IMR-90 (cell line): ENCODE results near the gene SURF2. TPM values are rescaled to one million over a fixed set of nuclear protein-coding genes. Genes with fewer than 3 reads are reported as not detected.

Experiments used
- ATAC-seq: fragments of 200-7000 bp; cut with Tn5 transposase; 2 replicates; pipeline ENCODE4 v1.9.1; 2020; ENCODE audit warnings: low read depth, mild to moderate bottlenecking, moderate library complexity
- BruUV-seq: library from RNA; stranded (reverse); fragments of 400-500 nt; replicated peaks from 2 replicates; lab custom pipeline; 2021; lab: Mats Ljungman, UMichigan
- CTCF ChIA-PET: fragments of 300-600 bp; formaldehyde crosslinking; extraction: SDS; loops from one replicate; lab custom pipeline; 2021; ENCODE audit warnings: antibody characterized with exemption; lab: Yijun Ruan, JAX
- POLR2A ChIA-PET: fragments of 300-600 bp; sonication (Branson Sonifier 250); formaldehyde crosslinking; loops from one replicate; lab custom pipeline; 2022; ENCODE audit warnings: antibody characterized with exemption; ENCODE audit not compliant: unreplicated experiment; lab: Charles Lee
- DNase-seq: peaks from one replicate; pipeline ENCODE4 v3.0.0; 2013
- H2AFZ ChIP-seq: replicated peaks from 2 replicates; pipeline ENCODE3; 2013; ENCODE audit warnings: low read length, mild to moderate bottlenecking; ENCODE audit not compliant: poor library complexity
- H2AK5ac ChIP-seq: 2 replicates; pipeline ENCODE4 v1.6.1; 2013; ENCODE audit warnings: low read depth, low read length, inconsistent platforms
- H2AK9ac ChIP-seq: replicated peaks from 2 replicates; pipeline ENCODE3; 2013; ENCODE audit warnings: mild to moderate bottlenecking, low read depth, low read length, moderate library complexity; ENCODE audit not compliant: poor library complexity
- H2BK120ac ChIP-seq: 2 replicates; pipeline ENCODE4 v1.6.1; 2013; ENCODE audit warnings: low read depth, low read length, inconsistent platforms
- H2BK15ac ChIP-seq: 3 replicates; pipeline ENCODE4 v1.6.1; 2013; ENCODE audit warnings: low read depth, low read length, inconsistent platforms
- H2BK20ac ChIP-seq: 2 replicates; pipeline ENCODE4 v1.6.1; 2013; ENCODE audit warnings: low read depth, mild to moderate bottlenecking, inconsistent platforms, low read length, moderate library complexity
- H2BK5ac ChIP-seq: 2 replicates; pipeline ENCODE4 v1.6.1; 2013; ENCODE audit warnings: mild to moderate bottlenecking, low read depth, low read length, inconsistent platforms; ENCODE audit not compliant: poor library complexity, severe bottlenecking
- H3K14ac ChIP-seq: replicated peaks from 2 replicates; pipeline ENCODE4 v1.6.1; 2013; ENCODE audit warnings: low read depth, low read length, inconsistent platforms
- H3K18ac ChIP-seq: 2 replicates; pipeline ENCODE4 v1.6.1; 2013; ENCODE audit warnings: low read depth, low read length, control low read depth
- H3K23ac ChIP-seq: 2 replicates; pipeline ENCODE4 v1.6.1; 2013; ENCODE audit warnings: low read depth, low read length, inconsistent platforms
- H3K27ac ChIP-seq: 2 replicates; pipeline ENCODE4 v1.5.1; 2013; ENCODE audit warnings: mild to moderate bottlenecking, control low read depth, low read length; ENCODE audit not compliant: insufficient read depth
- H3K27me3 ChIP-seq: 2 replicates; pipeline ENCODE4 v1.6.1; 2013; ENCODE audit warnings: low read length; ENCODE audit not compliant: control insufficient read depth, insufficient read depth
- H3K36me3 ChIP-seq: 2 replicates; pipeline ENCODE4 v1.6.1; 2013; ENCODE audit warnings: low read length, mixed read lengths; ENCODE audit not compliant: control insufficient read depth, insufficient read depth
- H3K4ac ChIP-seq: 2 replicates; pipeline ENCODE4 v1.6.1; 2013; ENCODE audit warnings: low read depth, low read length, inconsistent platforms
- H3K4me1 ChIP-seq: 2 replicates; pipeline ENCODE4 v1.6.1; 2013; ENCODE audit warnings: low read length, mixed read lengths; ENCODE audit not compliant: control insufficient read depth, insufficient read depth
- H3K4me2 ChIP-seq: 2 replicates; pipeline ENCODE4 v1.6.1; 2013; ENCODE audit warnings: low read depth, mild to moderate bottlenecking, control low read depth, low read length, moderate library complexity
- H3K4me3 ChIP-seq: 2 replicates; pipeline ENCODE4 v1.5.1; 2013; ENCODE audit warnings: low read depth, mild to moderate bottlenecking, control low read depth, low read length, moderate library complexity; ENCODE audit not compliant: insufficient read depth
- H3K56ac ChIP-seq: 2 replicates; pipeline ENCODE4 v1.6.1; 2013; ENCODE audit warnings: low read length, inconsistent platforms; ENCODE audit not compliant: insufficient read depth; ENCODE audit errors: extremely low read depth
- H3K79me1 ChIP-seq, 2 experiments: 2 replicates each; pipeline ENCODE4 v1.6.1; 2013; ENCODE audit warnings: low read length in 2 of 2, inconsistent platforms in 1 of 2, low read depth in 1 of 2
- H3K9ac ChIP-seq: 2 replicates; pipeline ENCODE4 v1.6.1; 2013; ENCODE audit warnings: low read depth, low read length, control low read depth
- H3K9me1 ChIP-seq: 2 replicates; pipeline ENCODE4 v1.6.1; 2013; ENCODE audit warnings: low read length, inconsistent platforms; ENCODE audit not compliant: insufficient read depth
- H3K9me3 ChIP-seq: 2 replicates; pipeline ENCODE4 v1.6.1; 2013; ENCODE audit warnings: low read length; ENCODE audit not compliant: control insufficient read depth, insufficient read depth
- H4K20me1 ChIP-seq: 2 replicates; pipeline ENCODE4 v1.6.1; 2013; ENCODE audit warnings: low read length, inconsistent platforms; ENCODE audit not compliant: insufficient read depth
- H4K5ac ChIP-seq: 2 replicates; pipeline ENCODE4 v1.6.1; 2013; ENCODE audit warnings: mild to moderate bottlenecking, low read depth, low read length, control low read depth
- H4K8ac ChIP-seq, 2 experiments: 2 replicates each; pipeline ENCODE4 v1.6.1; 2013; ENCODE audit warnings: low read depth in 2 of 2, low read length in 2 of 2, control low read depth in 1 of 2, inconsistent platforms in 1 of 2
- H4K91ac ChIP-seq: 2 replicates; pipeline ENCODE4 v1.6.1; 2013; ENCODE audit warnings: low read depth, low read length, inconsistent platforms; ENCODE audit not compliant: insufficient read depth
- BHLHE40 ChIP-seq: fragments of 150-350 bp; IDR thresholded peaks from 2 replicates; pipeline ENCODE4 v1.6.1; 2016; ENCODE audit warnings: mild to moderate bottlenecking, low read depth, low read length
- CEBPB ChIP-seq: IDR thresholded peaks from 2 replicates; pipeline ENCODE4 v1.6.1; 2012; ENCODE audit warnings: low read depth, low read length, improper control_type of control experiment
- CHD1 ChIP-seq: IDR thresholded peaks from 2 replicates; pipeline ENCODE4 v1.6.1; 2012; ENCODE audit warnings: low read depth, low read length, improper control_type of control experiment
- FOS ChIP-seq: fragments of 150-350 bp; IDR thresholded peaks from 2 replicates; pipeline ENCODE4 v1.6.1; 2016; ENCODE audit warnings: low read depth, low read length
- MAFK ChIP-seq: IDR thresholded peaks from 2 replicates; pipeline ENCODE4 v1.6.1; 2012; ENCODE audit warnings: low read depth, low read length, improper control_type of control experiment
- MAZ ChIP-seq: IDR thresholded peaks from 2 replicates; pipeline ENCODE4 v1.6.1; 2012; ENCODE audit warnings: low read depth, mild to moderate bottlenecking, low read length, improper control_type of control experiment, moderate library complexity, borderline replicate concordance
- MXI1 ChIP-seq: IDR thresholded peaks from 2 replicates; pipeline ENCODE4 v1.6.1; 2012; ENCODE audit warnings: low read depth, mild to moderate bottlenecking, low read length, moderate library complexity, borderline replicate concordance
- NFE2L2 ChIP-seq: fragments of 150-350 bp; IDR thresholded peaks from 2 replicates; pipeline ENCODE4 v1.6.1; 2016; ENCODE audit warnings: low read depth, mild to moderate bottlenecking, low read length
- POLR2A ChIP-seq: IDR thresholded peaks from 2 replicates; pipeline ENCODE4 v1.6.1; 2012; ENCODE audit warnings: mild to moderate bottlenecking, low read depth, low read length
- RAD21 ChIP-seq: IDR thresholded peaks from 2 replicates; pipeline ENCODE4 v1.6.1; 2012; ENCODE audit warnings: low read length, improper control_type of control experiment
- RCOR1 ChIP-seq: IDR thresholded peaks from 2 replicates; pipeline ENCODE4 v1.6.1; 2012; ENCODE audit warnings: mild to moderate bottlenecking, low read length, improper control_type of control experiment; ENCODE audit not compliant: insufficient replicate concordance
- RFX5 ChIP-seq: IDR thresholded peaks from 2 replicates; pipeline ENCODE4 v1.8.0; 2012; ENCODE audit warnings: low read depth, mild to moderate bottlenecking, low read length, moderate library complexity
- SMC3 ChIP-seq: fragments of 150-350 bp; IDR thresholded peaks from 2 replicates; pipeline ENCODE4 v1.6.1; 2016; ENCODE audit warnings: low read depth, mild to moderate bottlenecking, antibody characterized with exemption, low read length, moderate library complexity
- WGBS, 2 experiments: methylation state at CpG; one replicate each; pipeline versions ENCODE4 v1.1.5 to v1.1.7; 2013; ENCODE audit warnings: missing lambda C conversion rate in 2 of 2; ENCODE audit not compliant: insufficient read length in 1 of 2; ENCODE audit errors: extremely low coverage in 2 of 2; 5-methylcytosine and 5-hydroxymethylcytosine counted together
- dilution Hi-C: fragments of 300-500 bp; cut with HindIII; formaldehyde crosslinking; loops from one replicate; pipeline ENCODE4 v1.14.3; 2018; ENCODE audit warnings: low sequenced_read_pairs; ENCODE audit not compliant: unreplicated experiment
- in situ Hi-C: fragments of 300-500 bp; cut with MboI; formaldehyde crosslinking; loops from 3 replicates; pipeline ENCODE4 v1.14.3; 2019; ENCODE audit warnings: low sequenced_read_pairs, inconsistent platforms, mixed read lengths
- intact Hi-C: fragments of 100-400 bp; cut with micrococcal nuclease; formaldehyde crosslinking; loops from 2 replicates; pipeline ENCODE4 v1.10.0; 2022
- polyA plus RNA-seq, 3 experiments: library from polyadenylated mRNA; depleted of rRNA; stranded (reverse); fragments of >200 nt; gene quantifications; 2 replicates each; pipeline ENCODE4 v1.2.3, GENCODE V29; 2012; ENCODE audit warnings: low replicate concordance in 1 of 3
- total RNA-seq: library from RNA; depleted of rRNA; stranded (reverse); fragments of >200 nt; gene quantifications from 2 replicates; pipeline ENCODE4 v1.2.3, GENCODE V29; 2012
- TF ChIP-seq, protein P1 (sequence below): conservative IDR thresholded peaks from 2 replicates; pipeline ENCODE4 v1.5.1; 2012; ENCODE audit warnings: mild to moderate bottlenecking, low read depth, low read length, improper control_type of control experiment
- TF ChIP-seq, protein P2 (sequence below): fragments of 150-350 bp; IDR thresholded peaks from 2 replicates; pipeline ENCODE4 v1.6.1; 2017; ENCODE audit warnings: mild to moderate bottlenecking, antibody characterized with exemption, low read length, low read depth
- TF ChIP-seq, protein P3 (sequence below): fragments of 150-350 bp; IDR thresholded peaks from 2 replicates; pipeline ENCODE4 v1.6.1; 2016; ENCODE audit warnings: low read depth, mild to moderate bottlenecking, low read length, moderate library complexity, borderline replicate concordance

The SURF2 gene
- total and polyA plus RNA-seq, 2 of the 4 experiments (the other 2 are of a cell fraction): 9.9 to 16.3 TPM

DNA sequence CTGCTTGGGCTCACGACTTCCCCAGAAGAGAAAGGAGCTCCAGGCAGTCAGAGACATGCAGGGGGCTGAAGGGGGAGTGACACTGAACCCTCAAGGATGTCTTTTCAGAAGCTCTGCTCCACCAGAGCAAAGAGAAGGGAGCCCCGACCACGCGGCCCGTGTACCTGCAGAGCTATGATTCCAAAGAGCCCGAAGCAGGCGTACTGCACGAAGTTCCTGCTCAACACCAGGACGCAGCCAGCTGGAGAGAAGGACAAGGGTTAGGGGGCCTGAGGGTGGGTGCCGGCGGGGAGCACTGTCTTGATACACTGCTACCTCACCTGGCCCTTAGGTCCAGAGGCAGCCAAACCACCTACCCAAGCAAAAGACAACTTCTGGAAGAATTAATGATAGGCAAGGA is 10.1 kb downstream of the SURF2 start:
- peaks cover 86% of the 10 kb centered on the region for H3K36me3 ChIP-seq
- no peak overlapping the region for H2AFZ ChIP-seq
- dilution Hi-C loops (no loop called here), intact Hi-C loops (no loop called here), in situ Hi-C loops (no loop called here)
- CTCF ChIA-PET: no interaction called here
- H3K9ac ChIP-seq: no peak overlapping the region
- H3K4ac ChIP-seq: no peak overlapping the region
- no peak overlapping the region for H2BK120ac ChIP-seq
- no peak overlapping the region for H3K56ac ChIP-seq
- H3K18ac ChIP-seq: no peak overlapping the region
- POLR2A ChIA-PET: no interaction called here
- 100% methylated on average over 2 of the region's 11 CpGs; no CpG with 5 or more reads in 1 of the 2 experiments for WGBS, 2 experiments
- H3K14ac ChIP-seq: no peak overlapping the region
- H3K23ac ChIP-seq: no peak overlapping the region
- DNase-seq: no peak
- TF ChIP-seq, protein P1, sequence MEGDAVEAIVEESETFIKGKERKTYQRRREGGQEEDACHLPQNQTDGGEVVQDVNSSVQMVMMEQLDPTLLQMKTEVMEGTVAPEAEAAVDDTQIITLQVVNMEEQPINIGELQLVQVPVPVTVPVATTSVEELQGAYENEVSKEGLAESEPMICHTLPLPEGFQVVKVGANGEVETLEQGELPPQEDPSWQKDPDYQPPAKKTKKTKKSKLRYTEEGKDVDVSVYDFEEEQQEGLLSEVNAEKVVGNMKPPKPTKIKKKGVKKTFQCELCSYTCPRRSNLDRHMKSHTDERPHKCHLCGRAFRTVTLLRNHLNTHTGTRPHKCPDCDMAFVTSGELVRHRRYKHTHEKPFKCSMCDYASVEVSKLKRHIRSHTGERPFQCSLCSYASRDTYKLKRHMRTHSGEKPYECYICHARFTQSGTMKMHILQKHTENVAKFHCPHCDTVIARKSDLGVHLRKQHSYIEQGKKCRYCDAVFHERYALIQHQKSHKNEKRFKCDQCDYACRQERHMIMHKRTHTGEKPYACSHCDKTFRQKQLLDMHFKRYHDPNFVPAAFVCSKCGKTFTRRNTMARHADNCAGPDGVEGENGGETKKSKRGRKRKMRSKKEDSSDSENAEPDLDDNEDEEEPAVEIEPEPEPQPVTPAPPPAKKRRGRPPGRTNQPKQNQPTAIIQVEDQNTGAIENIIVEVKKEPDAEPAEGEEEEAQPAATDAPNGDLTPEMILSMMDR: no peak
- TF ChIP-seq, protein P2, sequence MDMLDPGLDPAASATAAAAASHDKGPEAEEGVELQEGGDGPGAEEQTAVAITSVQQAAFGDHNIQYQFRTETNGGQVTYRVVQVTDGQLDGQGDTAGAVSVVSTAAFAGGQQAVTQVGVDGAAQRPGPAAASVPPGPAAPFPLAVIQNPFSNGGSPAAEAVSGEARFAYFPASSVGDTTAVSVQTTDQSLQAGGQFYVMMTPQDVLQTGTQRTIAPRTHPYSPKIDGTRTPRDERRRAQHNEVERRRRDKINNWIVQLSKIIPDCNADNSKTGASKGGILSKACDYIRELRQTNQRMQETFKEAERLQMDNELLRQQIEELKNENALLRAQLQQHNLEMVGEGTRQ: no peak
- TF ChIP-seq MAFK: no peak
- no peak for TF ChIP-seq RAD21
- no peak for TF ChIP-seq POLR2A
- no peak for TF ChIP-seq FOS
- TF ChIP-seq RCOR1: no peak
- no peak for TF ChIP-seq MAZ
- TF ChIP-seq BHLHE40: no peak
- no peak for TF ChIP-seq SMC3
- TF ChIP-seq MXI1: no peak
- no peak for TF ChIP-seq NFE2L2
- no peak for TF ChIP-seq CEBPB
- TF ChIP-seq RFX5: no peak
- TF ChIP-seq, protein P3, sequence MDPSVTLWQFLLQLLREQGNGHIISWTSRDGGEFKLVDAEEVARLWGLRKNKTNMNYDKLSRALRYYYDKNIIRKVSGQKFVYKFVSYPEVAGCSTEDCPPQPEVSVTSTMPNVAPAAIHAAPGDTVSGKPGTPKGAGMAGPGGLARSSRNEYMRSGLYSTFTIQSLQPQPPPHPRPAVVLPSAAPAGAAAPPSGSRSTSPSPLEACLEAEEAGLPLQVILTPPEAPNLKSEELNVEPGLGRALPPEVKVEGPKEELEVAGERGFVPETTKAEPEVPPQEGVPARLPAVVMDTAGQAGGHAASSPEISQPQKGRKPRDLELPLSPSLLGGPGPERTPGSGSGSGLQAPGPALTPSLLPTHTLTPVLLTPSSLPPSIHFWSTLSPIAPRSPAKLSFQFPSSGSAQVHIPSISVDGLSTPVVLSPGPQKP: no peak
- no peak for TF ChIP-seq CHD1
- H3K79me1 ChIP-seq: peaks cover 33 to 79% of the 10 kb centered on the region in 2 experiments
- no peak overlapping the region for H4K5ac ChIP-seq
- no peaks in the 10 kb centered on the region for H3K27me3 ChIP-seq
- no peak overlapping the region for H3K27ac ChIP-seq
- ATAC-seq: no peak
- H4K20me1 ChIP-seq: peaks cover 96% of the 10 kb centered on the region
- H2AK5ac ChIP-seq: no peak overlapping the region
- H3K4me3 ChIP-seq: no peak overlapping the region
- no peak overlapping the region for H2BK20ac ChIP-seq
- no peak overlapping the region for H4K8ac ChIP-seq
- H2AK9ac ChIP-seq: no peak overlapping the region
- H3K4me1 ChIP-seq: peaks cover 6% of the 10 kb centered on the region
- H2BK15ac ChIP-seq: no peak overlapping the region
- H3K9me3 ChIP-seq: no peaks in the 10 kb centered on the region
- H4K91ac ChIP-seq: no peak overlapping the region
- peaks cover 22% of the 10 kb centered on the region for H3K9me1 ChIP-seq
- H2BK5ac ChIP-seq: no peak overlapping the region
- no TSS peak for BruUV-seq
- H3K4me2 ChIP-seq: no peak overlapping the region
